Activated CD4-positive, CD25-positive, alpha-beta regulatory T cell (primary cell): ENCODE results near the gene POU5F2.

Source experiments
- DNase-seq, 4 experiments: peaks; one replicate each; lab custom pipeline; 2025; lab: John Stamatoyannopoulos, UW

POU5F2 gene

DNA sequence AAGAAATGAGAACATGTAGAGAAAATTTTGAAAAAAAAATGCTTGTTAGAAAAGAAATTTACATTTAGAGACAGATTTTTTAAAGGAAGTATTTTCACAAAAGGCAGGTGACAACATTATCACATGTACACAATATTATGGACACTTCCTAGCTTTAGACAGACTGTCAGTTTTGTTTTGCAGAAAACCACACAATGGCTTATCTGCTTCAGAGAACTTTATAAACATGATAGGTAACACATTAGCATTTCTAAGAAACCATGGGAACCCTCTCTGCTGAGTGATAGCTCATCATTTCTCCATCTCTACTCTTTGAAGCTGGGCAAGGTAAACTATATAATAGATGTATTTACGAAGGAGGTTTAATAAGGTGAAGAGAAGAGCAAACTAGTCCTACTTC, 25.6 kb downstream of the POU5F2 start:
- no peak for DNase-seq

DNA sequence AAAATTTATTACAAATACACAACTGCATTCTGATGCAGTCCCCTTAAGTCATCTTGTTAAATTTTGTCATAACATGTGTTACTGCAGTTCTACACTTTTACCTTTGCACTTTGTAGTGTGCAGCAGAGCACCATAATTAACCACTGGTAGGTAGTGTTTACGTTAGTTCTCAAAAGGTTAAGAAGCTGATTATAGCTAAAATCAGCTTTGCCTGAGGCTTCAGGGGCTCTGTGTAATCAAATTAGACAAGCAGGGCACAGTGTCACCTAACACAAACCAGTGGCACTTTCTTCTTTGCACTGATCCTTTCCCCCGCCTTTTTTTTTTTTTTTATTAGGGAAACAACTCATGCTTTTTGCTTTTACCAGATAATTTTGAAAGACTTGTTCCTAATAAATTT, 26.1 kb downstream of the POU5F2 start:
- DNase-seq, result no peak

DNA sequence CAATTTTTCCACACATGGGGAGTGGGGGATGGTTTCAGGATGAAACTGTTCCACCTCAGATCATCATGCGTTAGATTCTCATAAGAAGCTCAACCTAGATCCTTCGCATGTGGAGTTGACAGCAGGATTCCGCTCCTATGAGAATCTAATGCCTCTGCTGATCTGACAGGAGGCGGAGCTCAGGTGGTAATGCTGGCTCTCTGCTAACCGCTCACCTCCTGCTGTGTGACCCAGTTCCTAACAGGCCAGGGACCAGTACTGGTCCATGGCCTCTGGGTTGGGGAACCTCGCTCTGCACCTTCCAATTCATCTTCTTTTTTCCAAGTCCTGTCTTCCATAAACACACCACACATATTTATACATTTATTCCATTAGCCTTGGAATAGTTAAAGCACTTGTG, 33.0 kb downstream of the POU5F2 start:
- DNase-seq, result no peak

DNA sequence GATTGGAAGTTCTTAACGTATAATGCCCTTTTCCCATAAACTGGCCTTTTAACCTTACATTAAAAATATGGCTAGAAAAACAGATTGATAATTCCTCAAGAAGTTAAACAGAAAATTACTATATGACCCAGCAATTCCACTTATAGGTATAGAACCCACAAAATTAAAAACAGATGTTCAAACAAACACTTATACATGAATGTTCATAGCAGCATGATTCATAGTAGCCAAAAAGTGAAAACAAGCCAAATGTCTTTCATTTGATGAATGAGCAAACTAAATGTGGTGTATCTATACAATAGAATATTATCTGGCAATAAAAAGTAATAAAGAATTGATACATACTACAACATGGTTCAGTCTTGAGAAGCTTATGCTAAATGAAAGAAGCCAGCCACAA, 35.5 kb downstream of the POU5F2 start:
- no peak for DNase-seq

DNA sequence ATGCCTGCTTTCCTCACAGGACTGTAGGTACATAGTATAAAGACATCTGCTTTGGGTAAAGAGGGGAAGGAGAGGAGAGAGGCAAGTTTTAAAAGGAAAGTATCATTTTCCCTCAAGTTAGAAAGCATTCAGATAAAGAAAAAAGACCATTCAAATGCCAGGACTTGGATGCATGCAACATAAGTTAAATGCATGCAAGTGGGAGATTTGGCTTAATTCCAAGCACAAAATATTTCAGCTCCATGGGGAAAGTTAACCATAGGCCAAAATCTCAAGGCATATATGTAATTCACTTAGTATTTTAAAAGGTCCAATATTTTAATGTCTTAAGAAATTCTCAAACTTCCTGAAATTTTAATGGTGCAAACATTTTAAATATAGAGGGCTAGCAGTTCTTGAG, 36.4 kb downstream of the POU5F2 start:
- no peak for DNase-seq

DNA sequence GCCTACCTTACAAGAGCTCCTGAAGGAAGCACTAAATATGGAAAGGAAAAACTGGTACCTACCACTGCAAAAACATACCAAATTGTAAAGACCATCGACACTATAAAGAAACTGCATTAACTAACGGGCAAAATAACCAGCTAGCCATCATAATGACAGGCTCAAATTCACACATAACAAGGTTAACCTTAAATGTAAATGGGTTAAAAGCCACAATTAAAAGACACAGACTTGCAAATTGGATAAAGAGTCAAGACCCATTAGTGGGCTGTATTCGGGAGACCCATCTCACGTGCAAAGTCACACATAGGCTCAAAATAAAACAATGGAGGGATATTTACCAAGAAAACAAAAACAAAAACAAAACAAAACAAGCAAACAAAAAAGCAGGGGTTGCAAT, 49.4 kb downstream of the POU5F2 start:
- DNase-seq, result no peak
